Islet of Langerhans (tissue), 1 donor: ENCODE measurements around the gene IGF1R.

ENCODE experiments used
- FAIRE-seq: peaks from one replicate; lab custom pipeline; 2011; peaks lifted over from hg19 to GRCh38; lab: Jason Lieb, UNC

IGF1R gene

GRCh38 chr15:98776607-98777281, 128.4 kb downstream of the IGF1R start:
- no peak for FAIRE-seq

GRCh38 chr15:98777426-98777825, 129.1 kb downstream of the IGF1R start:
- no peak for FAIRE-seq

GRCh38 chr15:98778263-98778959, 130.1 kb downstream of the IGF1R start:
- FAIRE-seq: no peak

- FAIRE-seq: no peak
Observed at GRCh38 chr15:98778960-98779359, 130.6 kb downstream of the IGF1R start.

GRCh38 chr15:98779463-98780071, 131.2 kb downstream of the IGF1R start:
- no peak for FAIRE-seq

- FAIRE-seq: no peak
Observed at GRCh38 chr15:98781838-98782237, 133.5 kb downstream of the IGF1R start.

- FAIRE-seq: no peak
Observed at GRCh38 chr15:98782801-98783200, 134.5 kb downstream of the IGF1R start.

- FAIRE-seq: peak; percentile 5
Observed at GRCh38 chr15:98785431-98785806, 137.1 kb downstream of the IGF1R start.

GRCh38 chr15:98785807-98786621, 137.7 kb downstream of the IGF1R start:
- peak; percentile 99 for FAIRE-seq

GRCh38 chr15:98786717-98787116, 138.4 kb downstream of the IGF1R start:
- FAIRE-seq: no peak

GRCh38 chr15:98787194-98787593, 138.9 kb downstream of the IGF1R start:
- FAIRE-seq: peak; percentile 47

- no peak for FAIRE-seq
Observed at GRCh38 chr15:98787936-98788757, 139.8 kb downstream of the IGF1R start.

GRCh38 chr15:98789020-98789419, 140.7 kb downstream of the IGF1R start:
- FAIRE-seq: no peak

GRCh38 chr15:98790270-98790669, 141.9 kb downstream of the IGF1R start:
- no peak for FAIRE-seq

- no peak for FAIRE-seq
Observed at GRCh38 chr15:98791046-98791701, 142.8 kb downstream of the IGF1R start.

- FAIRE-seq: no peak
Observed at GRCh38 chr15:98792117-98792516, 143.8 kb downstream of the IGF1R start.

- FAIRE-seq: no peak
Observed at GRCh38 chr15:98794211-98794610, 145.9 kb downstream of the IGF1R start.

GRCh38 chr15:98794748-98795147, 146.4 kb downstream of the IGF1R start:
- FAIRE-seq: peak; percentile 38

- no peak for FAIRE-seq
Observed at GRCh38 chr15:98795980-98796379, 147.6 kb downstream of the IGF1R start.

GRCh38 chr15:98796685-98797357, 148.5 kb downstream of the IGF1R start:
- peak; percentile 90 for FAIRE-seq
